AML-193 (cell line): ENCODE data around the gene GMDS.
"Not testable (repeated sequence)": the region's sequence is repeated elsewhere in the genome, so short reads cannot be mapped to it uniquely, and the experiment has no call there.

Experiments
- DNase-seq, 2 experiments: peaks; one replicate each; lab custom pipeline; 2025; lab: John Stamatoyannopoulos, UW

GMDS gene

GRCh38 chr6:1770968-1771723, 474.3 kb downstream of the GMDS start:
- DNase-seq = no peak

GRCh38 chr6:1770435-1770843, 475.0 kb downstream of the GMDS start:
- DNase-seq = no peak

- DNase-seq = no peak
Measured at GRCh38 chr6:1767481-1768246, 477.7 kb downstream of the GMDS start.

- no peak for DNase-seq
Measured at GRCh38 chr6:1766654-1767053, 478.8 kb downstream of the GMDS start.

GRCh38 chr6:1765160-1765903, 480.1 kb downstream of the GMDS start:
- no peak for DNase-seq

- no peak for DNase-seq
Measured at GRCh38 chr6:1764397-1764987, 480.9 kb downstream of the GMDS start.

GRCh38 chr6:1763404-1763803, 482.0 kb downstream of the GMDS start:
- DNase-seq = peak; percentile 71 to 76

- DNase-seq = no peak
Measured at GRCh38 chr6:1762203-1762602, 483.2 kb downstream of the GMDS start.

GRCh38 chr6:1761477-1761877, 483.9 kb downstream of the GMDS start:
- DNase-seq = no peak

GRCh38 chr6:1760876-1761275, 484.5 kb downstream of the GMDS start:
- no peak for DNase-seq

GRCh38 chr6:1759870-1760269, 485.5 kb downstream of the GMDS start:
- no peak for DNase-seq

- no peak for DNase-seq
Measured at GRCh38 chr6:1758076-1758679, 487.2 kb downstream of the GMDS start.

- DNase-seq = no peak
Measured at GRCh38 chr6:1757131-1757530, 488.3 kb downstream of the GMDS start.

GRCh38 chr6:1756472-1757129, 488.8 kb downstream of the GMDS start:
- no peak for DNase-seq

- not testable (repeated sequence) for DNase-seq
Measured at GRCh38 chr6:1751063-1751462, 494.3 kb downstream of the GMDS start.

- DNase-seq = no peak
Measured at GRCh38 chr6:1749041-1749440, 496.4 kb downstream of the GMDS start.

GRCh38 chr6:1747531-1747930, 497.9 kb downstream of the GMDS start:
- DNase-seq = no peak

- DNase-seq = no peak
Measured at GRCh38 chr6:1747003-1747402, 498.4 kb downstream of the GMDS start.

- DNase-seq = no peak
Measured at GRCh38 chr6:1745814-1746213, 499.6 kb downstream of the GMDS start.

GRCh38 chr6:1744543-1744942, 500.9 kb downstream of the GMDS start:
- no peak for DNase-seq

GRCh38 chr6:1739680-1740079, 505.7 kb downstream of the GMDS start:
- DNase-seq = no peak
